Stimulated activated CD4-positive, alpha-beta T cell treated with anti-CD3 and anti-CD28 coated beads, Interleukin-15, amount 100 ng/mL, for 1 hour (primary cell): ENCODE data around the gene DDX3X.
"Not testable (repeated sequence)": the region's sequence is repeated elsewhere in the genome, so short reads cannot be mapped to it uniquely, and the experiment has no call there.

ENCODE experiments used
- DNase-seq, 2 donors: peaks; one replicate each; pipeline ENCODE4 v3.0.0-alpha.2; 2020; ENCODE audit warnings: low read depth in 1 of 2, low spot score in 1 of 2

Gene DDX3X

GRCh38 chrX:41333744-41334362, at the start of gene DDX3X:
Gene DDX3X, plus strand, starts transcription at chrX:41334162. Its CDS starts 91 bp downstream, at chrX:41334253.
- peak; percentile 70 to 75 for DNase-seq

- DNase-seq, result not testable (repeated sequence)
Measured at GRCh38 chrX:41285928-41286327, 48.0 kb upstream of the DDX3X start.

- DNase-seq, result no peak
Measured at GRCh38 chrX:41288641-41289040, 45.3 kb upstream of the DDX3X start.

- no peak for DNase-seq
Measured at GRCh38 chrX:41289095-41289494, 44.9 kb upstream of the DDX3X start.

GRCh38 chrX:41291309-41291708, 42.7 kb upstream of the DDX3X start:
- no peak for DNase-seq

GRCh38 chrX:41293269-41293668, 40.7 kb upstream of the DDX3X start:
- DNase-seq, result no peak

- DNase-seq, result no peak
Measured at GRCh38 chrX:41300758-41301437, 33.1 kb upstream of the DDX3X start.

- no peak for DNase-seq
Measured at GRCh38 chrX:41301438-41301824, 32.5 kb upstream of the DDX3X start.

GRCh38 chrX:41302370-41302769, 31.6 kb upstream of the DDX3X start:
- no peak for DNase-seq

- no peak for DNase-seq
Measured at GRCh38 chrX:41303013-41303412, 30.9 kb upstream of the DDX3X start.

GRCh38 chrX:41304178-41304577, 29.8 kb upstream of the DDX3X start:
- no peak for DNase-seq

GRCh38 chrX:41308884-41309647, 24.9 kb upstream of the DDX3X start:
- no peak for DNase-seq

GRCh38 chrX:41312786-41313185, 21.2 kb upstream of the DDX3X start:
- DNase-seq, result no peak

GRCh38 chrX:41313419-41313818, 20.5 kb upstream of the DDX3X start:
- DNase-seq, result no peak

GRCh38 chrX:41314204-41314603, 19.8 kb upstream of the DDX3X start:
- DNase-seq, result no peak

GRCh38 chrX:41314881-41315280, 19.1 kb upstream of the DDX3X start:
- DNase-seq, result no peak

GRCh38 chrX:41316266-41316665, 17.7 kb upstream of the DDX3X start:
- not testable (repeated sequence) for DNase-seq

- no peak for DNase-seq
Measured at GRCh38 chrX:41317477-41318208, 16.3 kb upstream of the DDX3X start.

GRCh38 chrX:41320393-41320792, 13.6 kb upstream of the DDX3X start:
- DNase-seq, result no peak

GRCh38 chrX:41322821-41323603, 10.9 kb upstream of the DDX3X start:
- DNase-seq, result no peak

- no peak for DNase-seq
Measured at GRCh38 chrX:41326431-41326830, 7.5 kb upstream of the DDX3X start.
